Measurements from ENCODE around the gene SSBP4. TPM values are rescaled to one million over a fixed set of nuclear protein-coding genes. Genes with fewer than 3 reads are reported as not detected.

The SSBP4 gene
- polyA plus RNA-seq, 1 donor, result 57.8 TPM

DNA sequence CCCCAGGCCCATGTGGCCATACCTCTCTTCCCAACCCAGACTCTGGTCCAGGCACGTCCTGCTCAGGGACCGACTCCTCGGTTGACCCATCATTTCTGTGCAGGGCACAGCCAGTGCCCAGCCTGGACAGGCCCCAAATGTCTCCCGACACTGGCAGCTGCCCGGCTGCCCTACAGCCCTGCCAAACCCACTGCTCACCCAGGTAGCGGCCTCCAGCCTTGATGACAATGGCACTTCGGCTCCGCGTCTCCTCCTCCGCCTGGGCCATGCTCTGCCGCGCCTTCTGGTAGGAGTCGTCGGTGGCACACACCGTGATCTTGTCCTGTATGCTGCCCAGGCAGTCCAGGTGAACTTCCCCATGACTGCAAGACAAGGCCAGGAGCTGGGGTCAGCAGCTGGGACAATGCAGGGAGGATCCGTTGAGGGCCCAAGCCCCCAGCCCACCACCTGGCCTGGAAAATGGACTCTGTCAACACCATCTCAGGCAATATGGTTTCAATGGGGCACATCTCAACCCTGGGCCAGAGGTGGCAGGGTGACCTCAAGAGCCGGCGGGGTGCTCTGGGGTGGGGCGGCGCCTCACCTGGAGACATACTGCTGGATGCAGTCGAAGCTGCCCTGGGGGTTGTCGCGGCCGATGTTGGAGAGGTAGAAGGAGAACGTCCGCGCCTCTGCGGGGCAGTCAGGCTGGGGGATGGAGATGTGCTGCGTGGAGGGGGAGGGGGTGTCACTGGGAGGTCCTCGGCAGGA lies 46.2 kb downstream of the SSBP4 start:
- no peak for DNase-seq

- DNase-seq, result no peak
Observed at GRCh38 chr19:18465964-18466339, 46.8 kb downstream of the SSBP4 start.

GRCh38 chr19:18466354-18466753 lies 47.2 kb downstream of the SSBP4 start:
- no peak for DNase-seq

GRCh38 chr19:18467978-18468377 lies 48.8 kb downstream of the SSBP4 start:
- DNase-seq, result no peak

- DNase-seq, result no peak
Observed at GRCh38 chr19:18468517-18468916, 49.3 kb downstream of the SSBP4 start.

DNA sequence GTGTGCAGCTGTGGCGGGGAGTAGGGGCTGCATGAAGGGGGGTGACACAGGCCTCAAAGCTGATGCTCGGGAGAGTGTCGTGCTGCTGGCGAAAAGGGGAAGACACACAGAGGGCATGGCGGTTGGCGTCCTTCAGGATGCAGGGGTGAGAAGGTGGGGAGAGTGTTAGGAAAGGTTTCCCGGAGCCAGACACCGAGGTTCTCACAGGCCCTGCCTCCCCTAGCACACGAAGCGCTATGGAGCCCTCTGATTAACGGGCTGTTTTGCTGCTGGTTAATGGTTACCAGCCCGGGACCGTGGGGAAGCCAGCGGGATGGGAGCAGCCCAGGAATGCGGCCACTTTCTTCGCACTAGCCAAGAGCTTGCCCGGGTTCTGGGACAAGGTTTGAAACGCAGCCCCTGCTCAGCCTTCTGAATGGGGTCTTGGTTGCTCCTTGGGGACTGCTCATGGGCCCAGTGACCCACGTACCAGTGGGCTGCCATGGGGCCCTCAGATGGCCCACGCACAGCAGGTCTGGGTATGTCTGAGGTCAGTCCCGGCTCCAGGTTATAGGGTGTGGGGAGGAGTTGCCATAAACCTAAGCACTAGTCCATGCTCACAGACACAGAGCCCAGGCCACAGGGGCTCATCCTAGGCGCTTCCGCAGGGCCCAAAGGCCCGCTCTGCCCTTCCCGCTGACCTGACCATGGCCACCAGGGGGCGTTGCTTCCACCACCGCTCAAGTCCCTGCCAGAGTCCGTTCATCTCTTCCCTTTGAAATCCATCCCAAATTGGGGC lies 50.1 kb downstream of the SSBP4 start:
- peak; percentile 50 for DNase-seq

DNA sequence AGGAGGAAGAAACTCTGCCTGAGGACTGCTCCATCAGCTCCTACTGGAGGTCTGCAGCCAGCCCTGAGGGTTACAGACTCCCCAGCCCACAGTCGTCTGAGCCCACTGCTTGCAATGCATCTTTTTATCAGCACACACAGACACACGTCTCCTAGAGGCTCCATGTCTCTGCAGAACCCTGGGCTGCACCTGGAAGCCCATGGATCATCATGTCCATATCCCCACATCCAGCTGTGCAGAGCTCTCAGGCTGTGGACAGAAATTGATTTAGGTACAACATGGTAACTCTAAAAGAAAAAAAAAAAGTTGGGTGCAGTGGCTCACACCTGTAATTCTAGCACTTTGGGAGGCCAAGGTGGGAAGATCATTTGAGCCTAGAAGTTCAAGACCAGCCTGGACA lies 51.6 kb downstream of the SSBP4 start:
- DNase-seq, result no peak

DNA sequence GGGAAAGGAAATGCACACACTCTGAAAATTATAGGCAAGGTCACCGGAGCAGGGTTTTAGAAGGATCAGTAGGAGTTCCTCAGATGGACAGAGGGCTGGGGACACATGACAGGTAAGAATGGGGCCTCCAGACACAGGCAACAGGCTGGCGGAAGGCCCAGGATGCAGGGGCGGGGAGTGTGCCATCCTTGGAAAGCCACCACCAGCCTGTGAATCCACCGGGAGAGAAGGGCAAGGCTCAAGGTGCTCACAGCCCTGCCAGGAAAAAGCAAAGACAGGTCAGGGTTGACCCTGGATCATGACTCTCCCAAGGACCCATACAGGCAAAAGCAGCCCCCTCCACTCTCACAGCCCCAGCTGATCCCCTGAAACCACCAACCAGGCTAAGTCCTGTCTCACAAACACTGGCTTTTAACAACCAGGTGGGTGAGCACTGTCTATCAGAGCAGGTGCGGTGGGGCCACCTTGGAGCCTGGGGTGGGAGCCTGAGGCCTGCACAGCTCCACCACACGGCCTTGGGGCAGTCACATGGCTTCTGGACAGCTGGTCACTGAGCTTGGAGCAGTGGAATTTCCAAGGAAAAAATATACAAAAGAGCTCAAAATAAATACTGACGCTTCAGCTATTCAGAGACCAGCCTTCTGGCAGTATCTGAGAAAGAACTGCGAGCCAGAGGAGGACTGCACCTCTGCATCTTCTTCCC lies 54.0 kb downstream of the SSBP4 start:
- DNase-seq, result no peak

GRCh38 chr19:18473706-18474087 lies 54.5 kb downstream of the SSBP4 start:
- DNase-seq, result no peak

DNA sequence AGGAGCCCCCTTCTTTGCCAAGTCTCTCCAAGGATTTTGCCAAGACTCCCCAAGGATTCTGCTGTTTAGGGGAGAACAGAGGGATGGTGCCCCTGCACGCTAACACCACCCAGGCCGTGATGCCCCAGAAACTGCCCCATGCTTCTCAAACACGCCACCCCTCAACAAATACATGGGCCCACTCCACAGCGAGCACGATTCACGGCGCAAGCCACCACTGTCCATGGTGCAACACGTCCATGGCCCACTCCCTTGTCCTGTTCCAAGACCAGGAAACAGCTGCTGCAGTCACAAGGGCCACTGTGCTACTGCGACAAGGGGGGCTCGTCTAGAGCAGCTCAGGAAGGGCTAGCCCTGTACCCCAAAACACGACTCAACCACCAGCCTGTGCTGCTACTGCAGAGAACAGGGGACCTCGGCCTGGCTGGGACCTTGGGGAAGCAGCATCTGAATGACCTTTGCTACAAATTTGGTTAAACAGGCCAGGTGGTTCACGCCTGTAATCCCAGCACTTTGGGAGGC lies 55.2 kb downstream of the SSBP4 start:
- no peak for DNase-seq

DNA sequence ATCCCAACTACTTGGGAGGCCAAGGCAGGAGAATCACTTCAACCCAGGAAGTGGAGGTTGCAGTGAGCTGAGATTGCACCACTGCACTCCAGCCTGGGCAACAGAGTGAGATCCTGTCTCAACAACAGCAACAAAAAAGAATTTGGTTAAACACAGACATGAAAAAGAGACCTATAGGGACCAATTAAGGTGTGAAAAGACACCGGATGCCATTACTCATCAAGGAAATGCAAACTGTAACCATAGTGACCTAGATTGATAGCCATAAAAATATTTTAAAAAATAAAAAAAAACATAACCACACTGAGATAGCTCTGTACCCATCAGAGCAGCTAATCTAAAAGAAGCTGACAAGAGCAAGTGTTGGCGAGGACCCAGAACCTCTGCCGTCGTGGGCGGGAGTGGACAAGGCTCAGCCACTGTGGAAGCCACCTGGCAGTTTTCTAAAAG lies 55.8 kb downstream of the SSBP4 start:
- no peak for DNase-seq

- no peak for DNase-seq
Observed at GRCh38 chr19:18475762-18476331, 56.6 kb downstream of the SSBP4 start.

DNA sequence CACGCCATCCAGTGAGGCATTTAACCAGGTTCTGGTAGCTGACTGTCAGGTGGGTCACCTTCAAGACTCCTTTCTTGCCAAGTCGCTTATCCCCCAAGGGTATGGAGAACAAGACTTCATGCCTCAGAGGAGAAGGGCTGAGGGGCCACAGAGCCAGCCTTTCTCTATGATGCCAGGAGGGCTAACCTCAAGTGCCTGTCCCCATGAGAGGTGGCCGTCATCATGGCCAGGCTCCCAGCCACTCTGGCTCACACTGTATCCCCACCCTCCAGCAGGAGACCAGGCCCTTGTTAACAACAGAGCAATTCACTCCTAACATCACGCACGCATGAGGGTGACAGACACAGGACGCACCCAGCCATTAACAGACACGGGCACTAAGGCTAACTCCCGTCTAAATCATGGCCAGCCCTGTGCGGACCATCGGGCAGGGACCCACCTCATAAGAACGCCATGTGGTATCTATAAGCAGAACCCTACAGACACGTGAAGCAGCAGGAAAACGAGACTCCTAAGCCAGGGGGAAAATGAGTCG lies 57.4 kb downstream of the SSBP4 start:
- DNase-seq, result no peak

- no peak for DNase-seq
Observed at GRCh38 chr19:18477042-18477779, 58.0 kb downstream of the SSBP4 start.

DNA sequence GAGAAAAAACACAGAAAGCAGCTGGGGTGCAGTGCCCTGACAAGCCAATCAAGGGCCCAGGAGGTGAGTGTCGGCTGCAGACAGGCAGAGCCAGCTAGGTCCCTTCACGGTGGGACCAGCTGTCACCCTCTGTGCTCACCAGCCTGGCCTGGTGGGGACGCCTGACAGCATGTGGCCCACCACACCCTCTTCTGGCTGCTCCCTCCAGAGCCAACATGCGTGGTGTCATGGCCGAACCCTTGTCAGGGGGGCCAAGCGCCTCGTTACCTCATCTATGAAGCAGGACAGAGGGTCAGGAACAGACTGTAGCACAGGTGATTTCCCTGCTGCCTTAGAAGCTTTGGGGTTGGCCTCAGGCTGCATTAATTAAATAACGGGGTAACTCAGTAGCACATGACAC lies 58.8 kb downstream of the SSBP4 start:
- no peak for DNase-seq

DNA sequence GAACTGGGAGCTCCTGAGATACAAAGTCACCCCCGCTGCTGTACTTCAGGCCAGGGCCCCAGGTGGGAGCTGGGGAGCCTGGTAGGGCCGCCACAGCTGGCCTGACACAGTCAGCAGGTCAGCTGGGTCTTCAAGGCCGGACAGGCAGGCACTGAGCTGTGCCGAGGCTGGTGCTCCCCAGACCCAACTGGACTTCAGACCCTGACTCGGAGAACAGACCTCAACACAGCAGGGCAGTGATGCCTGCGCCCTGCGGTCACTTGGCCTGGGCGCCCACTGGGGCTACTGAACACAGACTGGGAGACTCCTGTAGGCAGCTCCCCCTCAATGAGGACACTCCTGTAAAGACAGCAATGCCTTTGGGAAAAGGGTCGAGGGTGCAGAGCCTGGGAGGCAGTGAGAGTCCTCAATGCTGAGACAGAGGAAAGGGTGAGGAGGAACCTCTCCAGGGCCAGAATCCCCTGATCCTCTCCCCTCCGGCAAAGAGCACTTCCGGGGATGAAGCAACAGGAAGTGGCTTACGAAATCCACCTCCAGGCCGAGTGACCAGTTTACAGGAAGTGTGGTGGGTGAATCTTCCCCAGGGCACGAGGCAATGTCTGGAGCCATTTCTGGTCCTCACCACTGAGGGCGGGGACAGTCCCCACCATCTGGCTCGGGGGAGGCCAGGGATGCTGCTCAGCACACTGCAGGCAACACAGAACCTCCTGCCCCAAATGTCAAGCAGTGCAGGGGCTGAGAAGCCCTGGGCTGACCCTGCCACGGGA lies 59.5 kb downstream of the SSBP4 start:
- no peak for DNase-seq

DNA sequence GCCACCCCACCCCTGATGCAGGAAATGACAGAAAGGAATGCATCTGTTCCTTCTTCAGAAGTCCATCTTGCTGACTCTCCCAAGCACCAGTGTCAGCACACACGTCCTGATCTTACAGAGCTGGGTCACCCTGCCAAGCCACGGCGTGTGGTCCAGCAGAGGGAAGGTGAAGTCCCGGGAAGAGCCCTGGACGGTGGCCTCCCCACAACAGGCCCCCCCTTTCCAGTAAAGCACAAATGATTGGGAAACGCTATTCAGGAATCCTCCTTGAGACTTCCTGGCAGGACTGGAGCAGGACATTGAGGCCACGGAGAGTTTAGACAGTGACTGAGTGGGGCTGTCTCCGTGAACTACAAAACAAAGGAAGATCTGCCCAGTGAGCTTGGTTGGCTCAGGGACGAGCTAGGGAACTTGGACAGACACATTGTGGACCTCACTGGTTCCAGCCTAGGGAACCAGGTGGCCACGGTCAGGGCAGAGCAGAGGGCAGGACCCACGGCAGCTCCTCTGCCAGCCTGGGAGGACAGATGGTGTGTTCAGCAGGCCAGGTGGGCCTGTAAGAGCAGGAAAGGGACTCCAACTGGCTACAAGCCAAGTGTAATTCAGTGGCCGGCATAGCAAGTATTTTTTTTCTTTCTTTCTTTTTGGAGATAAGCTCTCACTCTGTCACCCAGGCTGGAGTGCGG lies 61.0 kb downstream of the SSBP4 start:
- no peak for DNase-seq

DNA sequence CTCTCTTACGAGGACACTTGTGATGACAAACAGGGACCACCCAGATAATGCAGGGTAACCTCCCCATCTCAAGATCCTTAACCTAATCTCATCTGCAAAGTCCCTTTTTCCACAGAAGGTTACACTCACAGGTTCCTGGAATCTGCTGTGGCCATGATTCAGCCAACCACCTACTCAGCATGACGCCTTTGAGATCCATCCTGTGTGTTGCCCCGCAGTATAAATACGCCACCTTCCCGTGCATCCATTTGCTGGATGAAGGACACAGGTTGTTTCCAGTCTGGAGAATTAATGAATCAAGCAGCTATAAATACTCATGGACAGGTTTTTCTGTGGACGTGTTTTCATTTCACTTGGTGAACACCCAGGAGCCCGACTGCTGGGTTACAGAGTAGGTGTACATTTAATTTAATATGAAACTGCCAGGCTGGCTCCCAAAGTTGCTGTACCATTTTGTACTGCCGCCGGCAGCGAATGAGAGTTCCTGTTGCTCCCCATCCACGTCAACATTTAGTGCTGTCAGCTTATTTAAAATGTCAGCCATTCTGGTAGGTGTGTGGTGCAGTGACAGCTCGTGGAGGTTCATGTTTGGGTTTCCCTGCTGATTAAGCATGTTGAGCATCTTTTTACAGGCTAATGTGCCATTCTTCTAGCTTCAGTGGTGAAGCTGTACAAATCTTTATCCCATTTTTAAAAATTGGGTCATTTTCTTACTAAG lies 62.5 kb downstream of the SSBP4 start:
- no peak for DNase-seq
